GM08714 (cell line): ENCODE results near the gene GCC2.
"Not testable (repeated sequence)": the region's sequence is repeated elsewhere in the genome, so short reads cannot be mapped to it uniquely, and the experiment has no call there.

Source experiments
- H3K4me3 ChIP-seq: fragments of 200-500 bp; sonication (Bioruptor generic); 2 replicates; pipeline ENCODE4 v1.5.1; 2014; ENCODE audit warnings: mild to moderate bottlenecking, low read length, inconsistent platforms
- ZNF274 ChIP-seq: IDR thresholded peaks from 2 replicates; pipeline ENCODE4 v1.6.1; 2012; ENCODE audit warnings: mild to moderate bottlenecking, low read depth, low read length

GCC2 gene

DNA sequence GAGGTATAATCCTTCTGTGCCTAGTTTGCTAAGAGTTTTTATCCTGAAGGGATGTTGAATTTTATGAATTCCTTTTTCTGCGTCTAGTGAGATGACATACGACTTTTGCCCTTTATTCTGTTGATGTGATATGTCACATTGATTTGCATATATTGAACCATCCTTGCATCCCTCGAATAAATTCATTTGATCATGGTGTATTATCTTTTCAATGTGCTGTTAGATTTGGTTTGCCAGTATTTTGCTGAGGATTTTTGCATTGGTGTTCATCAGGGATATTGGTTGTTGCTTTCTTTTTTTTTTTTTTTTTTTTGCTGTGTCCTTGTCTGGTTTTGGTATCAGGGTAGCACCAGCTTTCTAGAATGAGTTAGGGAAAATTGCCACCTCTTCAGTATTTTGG is 9.1 kb downstream of the GCC2 start:
- no peak for TF ChIP-seq ZNF274
- H3K4me3 ChIP-seq: no peak overlapping the region

DNA sequence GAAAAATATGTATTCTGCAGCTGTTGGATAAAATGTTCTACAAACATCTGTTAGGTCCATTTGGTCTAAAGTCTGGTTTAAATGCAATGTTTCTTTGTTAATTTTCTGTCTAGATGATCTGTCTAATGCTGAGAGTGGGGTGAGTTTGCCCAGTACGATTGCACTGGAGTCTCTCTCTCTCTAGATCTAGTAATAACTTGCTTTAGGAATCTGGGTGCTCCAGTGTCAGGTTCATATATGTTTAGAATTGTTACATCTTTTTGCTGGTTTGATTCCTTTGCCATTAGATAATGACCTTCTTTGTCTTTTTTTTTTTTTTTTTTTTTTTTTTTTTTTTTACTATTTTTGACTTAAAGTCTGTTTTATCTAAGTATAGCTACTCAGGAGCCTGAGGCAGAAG is 10.4 kb downstream of the GCC2 start:
- TF ChIP-seq ZNF274: no peak
- no peak overlapping the region for H3K4me3 ChIP-seq

DNA sequence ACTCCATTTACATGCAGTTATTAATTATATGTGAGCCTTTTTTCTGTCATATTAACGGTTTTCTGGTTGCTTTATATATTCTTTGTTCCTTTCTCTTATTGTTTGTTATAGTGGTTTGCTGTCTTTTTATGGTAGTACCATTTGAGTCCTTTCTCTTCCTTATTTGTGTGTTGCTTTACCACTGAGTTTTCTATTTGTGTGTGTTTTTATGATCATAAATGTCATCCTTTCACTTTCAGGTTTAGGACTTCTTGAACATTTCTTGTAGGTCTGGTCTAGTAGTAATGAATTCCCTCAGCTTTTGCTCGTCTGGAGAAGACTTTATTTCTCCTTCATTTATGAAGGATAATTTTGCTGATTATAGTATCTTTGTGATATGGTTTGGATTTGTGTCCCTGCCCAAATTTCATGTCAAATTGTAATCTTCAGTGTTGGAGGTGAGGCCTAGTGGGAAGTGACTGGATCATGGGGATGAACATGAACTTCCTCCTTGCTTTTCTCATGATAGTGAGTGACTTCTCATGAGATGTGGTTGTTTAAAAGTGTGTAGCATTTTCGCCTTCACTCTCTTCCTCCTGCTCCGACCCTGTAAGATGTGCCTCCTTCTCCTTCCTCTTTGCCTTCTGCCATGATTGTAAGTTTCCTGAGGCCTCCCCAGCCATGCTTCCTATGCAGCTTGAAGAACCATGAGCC is 11.5 kb downstream of the GCC2 start:
- no peak for TF ChIP-seq ZNF274
- no peak overlapping the region; the same call in 1 of the 2 replicates for H3K4me3 ChIP-seq

DNA sequence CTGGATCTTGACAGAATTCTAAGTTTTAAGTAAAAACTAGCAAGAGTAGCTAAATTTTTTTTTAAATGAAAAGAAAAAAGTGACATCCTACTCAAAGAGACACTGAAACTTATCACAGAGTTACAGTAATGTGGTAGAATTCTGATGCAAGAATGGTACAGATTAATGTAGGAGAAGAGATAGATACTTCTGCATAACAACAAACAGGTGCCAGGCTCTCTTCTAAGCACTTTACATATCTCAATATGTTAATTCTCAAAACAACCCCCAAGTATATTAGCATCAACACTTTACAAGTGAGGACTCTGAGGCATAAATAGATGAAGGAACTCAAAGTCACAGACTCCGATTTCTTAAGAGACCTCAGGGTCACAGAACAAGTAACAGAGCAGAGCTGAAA is 28.1 kb downstream of the GCC2 start:
- no peak overlapping the region for H3K4me3 ChIP-seq
- TF ChIP-seq ZNF274: no peak

DNA sequence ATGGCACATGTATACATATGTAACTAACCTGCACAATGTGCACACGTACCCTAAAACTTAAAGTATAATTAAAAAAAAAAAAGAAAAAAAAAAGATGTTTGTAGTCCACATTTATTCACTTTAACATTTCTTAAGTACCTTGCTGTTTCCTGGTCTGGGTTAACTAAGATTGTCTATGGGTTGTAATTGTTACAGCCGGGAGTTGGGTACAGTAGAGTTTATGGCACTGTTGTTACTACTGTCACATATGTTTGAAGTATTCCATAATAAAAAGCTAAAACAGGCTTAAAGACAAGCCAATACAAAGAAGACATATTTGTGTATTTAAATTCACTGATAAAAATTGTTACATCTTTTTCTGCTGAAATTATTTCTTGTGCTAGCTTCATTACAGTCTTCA is 36.2 kb downstream of the GCC2 start:
- no peak for TF ChIP-seq ZNF274
- no peak overlapping the region for H3K4me3 ChIP-seq

DNA sequence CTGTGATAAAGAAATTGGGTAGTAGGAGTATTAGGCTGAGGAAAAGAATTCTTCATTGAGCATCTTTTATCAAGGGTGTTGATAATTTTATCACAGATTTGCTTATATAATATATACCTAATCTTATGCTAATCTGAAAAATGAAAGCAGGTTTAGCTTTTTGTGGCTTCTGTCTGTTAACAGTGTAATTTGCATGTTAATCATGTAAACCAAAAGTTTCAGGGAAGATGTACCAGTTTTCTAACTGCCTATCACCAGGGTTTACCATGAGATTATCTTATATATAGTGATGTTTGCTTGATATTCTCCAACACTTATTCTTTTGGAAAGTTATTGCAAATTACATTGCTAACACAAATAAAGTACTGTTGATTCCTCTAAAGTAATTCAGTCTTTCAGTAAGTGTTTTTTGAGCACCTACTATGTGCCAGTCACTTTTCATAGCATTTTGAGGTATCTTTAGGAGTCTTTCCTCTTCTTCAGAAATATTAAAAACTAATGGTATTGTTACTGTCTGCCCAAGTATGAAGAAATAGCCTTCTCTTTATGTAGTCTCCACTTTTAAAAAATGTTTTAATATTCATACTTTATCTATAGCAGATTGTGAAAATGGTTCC is 41.6 kb downstream of the GCC2 start:
- TF ChIP-seq ZNF274: no peak

DNA sequence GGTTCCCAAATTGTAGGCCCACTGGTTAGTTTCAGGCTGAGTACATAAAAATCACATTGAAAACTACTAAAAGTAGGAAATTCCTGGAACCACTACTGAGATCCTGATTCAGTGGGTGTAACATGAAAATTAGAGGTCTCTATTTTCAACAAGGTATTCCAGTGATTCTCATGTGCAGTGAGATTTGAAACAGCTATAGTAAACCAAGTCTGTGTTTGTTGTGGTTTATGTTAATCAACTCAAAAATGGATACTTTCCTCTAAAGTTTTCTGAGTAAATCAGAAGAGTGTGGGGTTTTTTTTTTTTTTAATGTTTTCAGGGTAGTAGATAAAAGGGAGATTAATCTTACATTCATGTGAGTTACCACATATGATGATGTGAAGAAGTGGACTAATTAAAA is 42.8 kb downstream of the GCC2 start:
- no peak overlapping the region for H3K4me3 ChIP-seq
- no peak for TF ChIP-seq ZNF274

More for the DNA sequence above, 41.6 kb downstream of the GCC2 start:
- no peak overlapping the region for H3K4me3 ChIP-seq

DNA sequence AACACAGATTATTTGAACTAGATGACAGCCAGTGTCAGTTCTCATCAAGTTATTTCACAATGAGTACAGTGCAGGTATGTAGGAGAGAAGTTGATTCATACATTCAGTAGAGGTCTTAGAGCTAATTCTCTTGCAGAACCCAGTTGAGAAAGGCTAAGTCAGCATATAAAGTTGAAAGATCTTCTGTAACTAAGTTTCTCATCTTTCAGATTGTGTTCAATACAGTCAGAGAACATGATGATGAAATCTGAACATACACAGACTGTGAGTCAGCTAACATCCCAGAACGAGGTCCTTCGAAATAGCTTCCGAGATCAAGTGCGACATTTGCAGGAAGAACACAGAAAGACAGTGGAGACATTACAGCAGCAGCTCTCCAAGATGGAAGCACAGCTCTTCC is 43.4 kb downstream of the GCC2 start:
- no peak overlapping the region for H3K4me3 ChIP-seq
- TF ChIP-seq ZNF274: no peak

DNA sequence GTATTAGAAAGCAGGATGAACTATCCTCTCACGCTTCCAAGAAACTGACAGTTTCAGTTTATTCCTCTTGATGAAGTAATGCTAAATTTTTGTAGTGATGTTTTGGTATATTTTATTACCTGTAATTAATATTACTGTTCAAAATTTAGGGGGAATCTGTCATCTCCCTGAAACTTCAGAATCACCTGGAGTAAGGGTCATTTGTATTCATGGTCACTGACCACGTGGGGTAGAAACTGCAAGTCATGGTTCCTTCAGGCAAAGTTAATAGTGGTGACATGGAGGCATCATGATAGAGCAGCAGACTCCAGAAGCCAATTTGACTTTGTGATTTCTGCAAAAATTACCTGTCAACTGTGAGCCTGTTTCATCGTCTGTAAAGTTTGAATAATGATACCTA is 47.2 kb downstream of the GCC2 start:
- H3K4me3 ChIP-seq: not testable (repeated sequence)

DNA sequence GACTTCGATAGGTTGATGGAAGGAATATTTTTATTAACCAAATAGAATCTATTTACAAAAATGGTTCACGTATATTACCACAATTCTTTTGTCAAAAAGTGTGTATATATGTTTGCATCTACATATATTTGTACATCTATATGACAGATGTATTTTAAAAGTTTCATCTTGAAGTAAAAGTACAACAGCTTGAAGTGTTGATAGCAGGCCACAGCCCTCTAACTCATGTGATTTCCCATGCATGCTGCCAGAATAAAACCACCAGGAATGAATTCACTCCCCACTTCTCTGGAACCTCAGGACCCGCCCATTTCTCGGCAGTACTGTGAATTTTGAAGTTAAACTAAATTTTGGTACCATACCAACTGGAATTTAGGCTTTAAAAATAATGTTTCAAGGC is 58.6 kb downstream of the GCC2 start:
- H3K4me3 ChIP-seq: not testable (repeated sequence)

DNA sequence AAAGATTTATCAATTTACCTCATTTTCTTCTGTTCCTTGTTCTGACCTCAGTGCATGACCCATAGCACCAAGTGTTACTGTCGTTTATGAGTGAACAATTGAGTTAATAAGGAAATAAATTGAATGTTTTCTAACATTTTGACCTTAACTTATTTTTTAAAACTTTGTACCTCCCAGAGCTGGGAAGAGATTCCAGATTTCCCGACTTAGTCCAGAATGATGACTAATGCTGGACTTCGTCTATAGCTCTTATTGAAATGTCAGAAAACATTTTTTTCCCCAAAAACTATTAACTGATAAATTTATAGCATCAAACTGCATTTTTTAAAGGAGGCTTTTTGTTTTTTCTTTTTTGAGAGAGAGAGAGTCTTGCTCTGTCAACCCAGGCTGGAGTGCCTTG is 63.4 kb downstream of the GCC2 start:
- not testable (repeated sequence) for H3K4me3 ChIP-seq

DNA sequence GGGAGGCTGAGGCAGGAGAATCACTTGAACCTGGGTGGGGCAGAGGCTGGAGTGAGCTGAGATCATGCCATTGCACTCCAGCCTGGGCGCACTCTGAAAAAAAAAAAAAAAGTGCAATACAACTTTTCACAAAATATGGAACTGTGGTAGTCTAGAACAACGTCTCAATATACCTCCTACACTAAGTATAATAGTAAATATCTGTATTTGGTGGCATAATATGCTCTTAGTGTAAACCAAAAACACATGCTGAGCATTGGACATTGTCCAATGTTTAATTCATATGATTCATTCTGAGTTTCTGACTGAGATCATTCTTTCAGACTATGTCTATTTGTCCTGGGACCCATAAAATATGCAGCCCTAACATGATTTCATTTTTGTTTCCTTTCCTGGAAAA is 65.5 kb downstream of the GCC2 start:
- H3K4me3 ChIP-seq: not testable (repeated sequence)

DNA sequence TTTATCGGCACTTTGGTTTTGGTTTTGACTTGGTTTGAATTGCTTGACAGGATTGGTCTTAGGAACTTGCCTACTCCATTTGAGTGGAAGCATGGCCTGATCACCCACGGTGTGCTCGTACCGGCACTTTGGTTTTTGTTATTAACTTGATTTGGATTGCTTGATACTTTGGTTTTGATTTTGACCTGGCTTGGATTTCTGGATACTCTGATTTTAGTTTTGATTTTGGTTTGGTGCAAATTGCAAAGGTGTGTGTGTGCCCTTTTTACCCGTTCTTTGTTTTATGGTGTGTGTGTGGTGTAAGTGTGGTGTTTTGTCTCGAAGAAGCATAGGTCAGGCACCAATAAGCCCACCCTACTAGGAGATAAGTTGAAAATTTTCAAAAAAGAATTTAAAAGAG is 75.7 kb downstream of the GCC2 start:
- H3K4me3 ChIP-seq: not testable (repeated sequence)

DNA sequence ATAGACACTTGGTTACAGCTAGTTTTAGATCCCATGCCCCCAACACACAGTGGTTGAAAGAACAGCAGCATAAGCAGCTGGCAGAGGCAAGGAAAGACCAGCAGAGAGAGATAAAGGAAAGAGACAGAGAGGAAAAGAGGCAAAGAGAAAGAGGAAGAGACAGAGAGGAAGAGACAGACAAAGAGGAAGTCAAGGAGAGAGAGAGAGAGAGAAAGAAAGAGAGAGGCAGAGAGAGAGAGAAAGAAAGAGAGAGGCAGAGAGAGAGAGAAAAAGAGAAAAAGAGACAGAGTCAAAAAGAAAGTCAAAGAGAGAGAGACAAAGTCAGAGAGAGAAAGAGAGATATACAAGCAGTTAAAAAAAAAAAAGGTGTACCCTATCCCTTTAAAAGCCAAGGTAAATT is 76.3 kb downstream of the GCC2 start:
- not testable (repeated sequence) for H3K4me3 ChIP-seq

DNA sequence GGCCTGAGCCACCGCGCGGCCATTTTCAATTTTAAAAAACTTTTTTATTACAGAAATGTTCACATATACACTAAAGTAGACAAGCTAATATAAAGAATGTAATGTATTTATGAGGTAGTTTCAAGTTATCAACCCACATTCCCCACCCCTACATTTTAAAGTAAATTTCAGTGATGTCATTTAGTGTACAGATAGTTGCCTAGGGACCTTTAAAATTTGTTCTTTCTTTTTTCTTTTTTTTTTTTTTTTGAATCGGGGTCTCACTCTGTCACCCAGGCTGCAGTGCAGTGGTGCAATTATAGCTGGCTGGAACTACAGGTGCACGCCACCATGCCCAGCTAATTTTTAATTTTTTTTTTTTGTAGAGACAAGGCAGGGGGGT is 82.7 kb downstream of the GCC2 start:
- peak overlapping the region; percentile 56; the same call in 1 of the 2 replicates for H3K4me3 ChIP-seq
- no peak for TF ChIP-seq ZNF274

DNA sequence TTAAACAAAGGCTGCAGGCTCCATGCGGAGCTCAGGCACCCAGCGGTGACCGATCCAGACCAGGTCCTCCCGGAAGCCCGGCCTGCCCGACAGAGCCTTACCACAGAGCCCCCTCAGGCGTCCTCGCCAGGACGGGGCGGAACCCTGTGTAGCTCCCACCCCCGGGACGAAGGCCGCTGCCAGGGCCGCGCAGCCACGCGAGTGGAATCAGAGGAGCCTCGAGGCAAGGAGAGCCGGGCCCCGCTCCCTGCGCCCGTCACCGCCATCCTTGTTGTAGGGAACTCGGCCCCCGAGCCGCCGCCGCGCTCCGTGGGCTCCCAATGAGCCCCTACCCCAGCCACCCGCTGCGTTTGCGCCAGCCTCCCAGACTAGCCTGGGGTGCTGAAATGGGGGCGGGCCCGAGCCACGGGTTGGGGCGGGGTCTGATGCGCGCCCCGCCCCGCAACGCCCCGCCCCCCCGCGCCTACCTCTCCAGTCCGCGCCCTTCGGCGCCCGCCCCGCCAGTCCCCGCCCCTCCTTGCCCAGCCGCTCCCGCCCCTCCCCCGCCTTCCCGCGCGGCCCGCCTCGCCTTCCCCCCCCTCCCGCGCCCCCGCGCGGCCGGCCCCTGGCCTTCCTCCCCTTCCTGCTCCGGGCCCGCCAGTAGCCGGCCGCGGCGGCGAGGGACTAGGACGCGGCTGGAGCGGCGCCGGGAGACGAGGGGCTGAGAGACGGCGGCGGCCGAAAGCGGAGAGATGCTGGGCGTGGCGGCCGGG is 85.0 kb downstream of the GCC2 start, which contains the start of gene LIMS1:
Gene LIMS1 (plus strand): TSS at position 639 of the 752 bp plus-strand sequence. CDS start 93 bp downstream, at position 732.
- TF ChIP-seq ZNF274: no peak
- H3K4me3 ChIP-seq: peak within 1 kb of the TSS; percentile 92
